Sigmoid colon (tissue), 3 donors: Measurements from ENCODE around the gene DIS3L2.

Source experiments
- POLR2A ChIP-seq, 2 donors: fragments of 450-650 bp; IDR thresholded peaks; one replicate each; pipeline ENCODE4 v1.6.1; 2016; ENCODE audit warnings: antibody characterized with exemption in 2 of 2, mild to moderate bottlenecking in 2 of 2, moderate library complexity in 2 of 2
- TF ChIP-seq, protein P1 (sequence below), 4 experiments: fragments of 450-650 bp in 3 of 4; fragments of 200-600 bp in 1 of 4; IDR thresholded peaks; one replicate each; pipeline ENCODE4 v1.5.1; 2016 to 2019; ENCODE audit warnings: antibody characterized with exemption in 4 of 4, mild to moderate bottlenecking in 3 of 4, moderate library complexity in 2 of 4

DNA sequence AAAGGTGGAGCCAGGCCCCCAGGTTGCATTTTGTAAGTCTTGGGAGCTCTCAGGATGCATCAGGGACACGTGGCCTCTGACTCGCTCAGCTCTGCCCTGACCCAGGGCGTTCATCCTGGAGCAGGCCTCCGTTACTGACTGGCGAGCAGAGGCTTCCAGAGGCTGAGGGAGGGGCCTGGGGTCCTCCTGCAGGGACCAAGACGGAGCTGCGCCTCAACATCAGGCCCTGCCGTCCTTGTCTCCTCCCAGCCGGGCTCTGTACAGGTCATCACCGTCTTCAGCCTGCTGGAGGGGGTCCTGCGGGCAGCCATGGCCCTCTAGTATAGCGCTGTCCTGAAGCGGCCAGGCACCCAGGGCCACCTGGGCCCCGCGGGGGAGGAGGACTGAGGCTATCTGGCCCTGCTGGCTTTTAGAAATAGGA, 406.8 kb downstream of the DIS3L2 start:
- no peak for TF ChIP-seq POLR2A (IDR thresholded peaks at IDR 0.05)
- TF ChIP-seq, protein P1, sequence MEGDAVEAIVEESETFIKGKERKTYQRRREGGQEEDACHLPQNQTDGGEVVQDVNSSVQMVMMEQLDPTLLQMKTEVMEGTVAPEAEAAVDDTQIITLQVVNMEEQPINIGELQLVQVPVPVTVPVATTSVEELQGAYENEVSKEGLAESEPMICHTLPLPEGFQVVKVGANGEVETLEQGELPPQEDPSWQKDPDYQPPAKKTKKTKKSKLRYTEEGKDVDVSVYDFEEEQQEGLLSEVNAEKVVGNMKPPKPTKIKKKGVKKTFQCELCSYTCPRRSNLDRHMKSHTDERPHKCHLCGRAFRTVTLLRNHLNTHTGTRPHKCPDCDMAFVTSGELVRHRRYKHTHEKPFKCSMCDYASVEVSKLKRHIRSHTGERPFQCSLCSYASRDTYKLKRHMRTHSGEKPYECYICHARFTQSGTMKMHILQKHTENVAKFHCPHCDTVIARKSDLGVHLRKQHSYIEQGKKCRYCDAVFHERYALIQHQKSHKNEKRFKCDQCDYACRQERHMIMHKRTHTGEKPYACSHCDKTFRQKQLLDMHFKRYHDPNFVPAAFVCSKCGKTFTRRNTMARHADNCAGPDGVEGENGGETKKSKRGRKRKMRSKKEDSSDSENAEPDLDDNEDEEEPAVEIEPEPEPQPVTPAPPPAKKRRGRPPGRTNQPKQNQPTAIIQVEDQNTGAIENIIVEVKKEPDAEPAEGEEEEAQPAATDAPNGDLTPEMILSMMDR (IDR thresholded peaks at IDR 0.05): no peak
